Caco-2 (cell line): ENCODE measurements around the gene CYRIA. TPM values are rescaled to one million over a fixed set of nuclear protein-coding genes. Genes with fewer than 3 reads are reported as not detected.

Experiments
- BruUV-seq: library from RNA; stranded (reverse); fragments of 400-500 nt; replicated peaks from 2 replicates; lab custom pipeline; 2021; lab: Mats Ljungman, UMichigan
- CTCF ChIA-PET: fragments of 300-600 bp; sonication (Branson Sonifier 250); formaldehyde crosslinking; loops from one replicate; lab custom pipeline; 2022; ENCODE audit warnings: antibody characterized with exemption; lab: Charles Lee
- POLR2A ChIA-PET: fragments of 300-600 bp; sonication (Branson Sonifier 250); formaldehyde crosslinking; loops from one replicate; lab custom pipeline; 2022; ENCODE audit warnings: antibody characterized with exemption; lab: Charles Lee
- DNase-seq, 2 experiments: peaks; one replicate each; pipeline versions ENCODE4 v3.0.0 to v3.0.0-alpha.2; 2020 to 2022
- H3K27me3 ChIP-seq: replicated peaks from 2 replicates; pipeline ENCODE4 v1.6.0; 2011; ENCODE audit warnings: low read length; ENCODE audit not compliant: control insufficient read depth, insufficient read depth
- H3K36me3 ChIP-seq: 2 replicates; pipeline ENCODE4 v1.5.1; 2011; ENCODE audit warnings: low read length; ENCODE audit not compliant: control insufficient read depth, insufficient read depth
- H3K4me1 ChIP-seq: fragments of 250-450 bp; sonication (Bioruptor Pico); 2 replicates; pipeline ENCODE4 v1.5.1; 2020; ENCODE audit warnings: mild to moderate bottlenecking
- H3K4me3 ChIP-seq: 2 replicates; pipeline ENCODE4 v1.5.1; 2011; ENCODE audit warnings: low read depth, mild to moderate bottlenecking, control low read depth, low read length
- H3K9me3 ChIP-seq: fragments of 250-450 bp; sonication (Bioruptor Pico); 2 replicates; pipeline ENCODE4 v1.5.1; 2020; ENCODE audit warnings: mild to moderate bottlenecking, moderate library complexity
- H3K27ac Mint-ChIP-seq: one replicate; pipeline ENCODE4 v1.8.0; 2022; ENCODE audit warnings: mixed read lengths; ENCODE audit not compliant: unreplicated experiment
- H3K27me3 Mint-ChIP-seq: one replicate; pipeline ENCODE4 v1.8.0; 2022; ENCODE audit warnings: mixed read lengths; ENCODE audit not compliant: insufficient read depth, unreplicated experiment
- H3K36me3 Mint-ChIP-seq: one replicate; pipeline ENCODE4 v1.8.0; 2022; ENCODE audit warnings: mild to moderate bottlenecking, mixed read lengths; ENCODE audit not compliant: insufficient read depth, unreplicated experiment
- H3K4me1 Mint-ChIP-seq: one replicate; pipeline ENCODE4 v1.8.0; 2022; ENCODE audit warnings: low read depth, mixed read lengths; ENCODE audit not compliant: unreplicated experiment
- H3K4me3 Mint-ChIP-seq: one replicate; pipeline ENCODE4 v1.8.0; 2022; ENCODE audit warnings: mild to moderate bottlenecking, moderate library complexity, mixed read lengths; ENCODE audit not compliant: unreplicated experiment
- H3K9me3 Mint-ChIP-seq: one replicate; pipeline ENCODE4 v1.8.0; 2022; ENCODE audit warnings: mixed read lengths; ENCODE audit not compliant: unreplicated experiment
- CTCF ChIP-seq, 2 experiments: fragments of 200-600 bp in 1 of 2; IDR thresholded peaks; 1 replicate in 1 of 2; 2 replicates in 1 of 2; pipeline versions ENCODE4 v1.5.1 to v1.8.0; 2011 to 2022; ENCODE audit warnings: antibody characterized with exemption in 1 of 2, control low read depth in 1 of 2, inconsistent platforms in 1 of 2, low read depth in 1 of 2, low read length in 1 of 2, mild to moderate bottlenecking in 1 of 2, moderate library complexity in 1 of 2; ENCODE audit not compliant: insufficient read depth in 1 of 2, severe bottlenecking in 1 of 2, unreplicated experiment in 1 of 2
- intact Hi-C: fragments of 100-400 bp; cut with micrococcal nuclease; formaldehyde crosslinking; loops from one replicate; pipeline ENCODE4 v1.10.0; 2022; ENCODE audit not compliant: unreplicated experiment
- total RNA-seq: library from RNA; stranded (reverse); gene quantifications from 2 replicates; pipeline ENCODE4 v1.2.3, GENCODE V29; 2022

Gene CYRIA
- total RNA-seq, 1 experiment from 2014 or later: 0.20 TPM

- no peaks in the 10 kb centered on the region for H3K9me3 ChIP-seq
- Mint-ChIP-seq H3K36me3 (no peaks in the 10 kb centered on the region), H3K4me1 (peaks cover 9% of the 10 kb centered on the region), H3K27ac (no peak overlapping the region), H3K27me3 (peaks cover 31% of the 10 kb centered on the region), H3K4me3 (no peak overlapping the region), H3K9me3 (no peaks in the 10 kb centered on the region)
- TF ChIP-seq CTCF (IDR thresholded peaks at IDR 0.05; ENCODE audit: insufficient read depth in 1 of 2, low read depth in 1 of 2, low read length in 1 of 2, severe bottlenecking in 1 of 2, unreplicated experiment in 1 of 2): no peak
- H3K36me3 ChIP-seq: no peaks in the 10 kb centered on the region
- no peak overlapping the region for H3K4me3 ChIP-seq
- POLR2A ChIA-PET: no interaction called here
- intact Hi-C loops: no loop called here
- DNase-seq: no peak
- peaks cover 11% of the 10 kb centered on the region for H3K4me1 ChIP-seq
- BruUV-seq: no TSS peak
- H3K27me3 ChIP-seq: peaks cover 10% of the 10 kb centered on the region
- CTCF ChIA-PET: no interaction called here
These were observed 3.4 kb downstream of the CYRIA start for GRCh38 chr2:16661936-16662839.

- Histone ChIP-seq H3K27me3 (peaks cover 10% of the 10 kb centered on the region), H3K4me3 (no peak overlapping the region), H3K36me3 (no peaks in the 10 kb centered on the region), H3K9me3 (no peaks in the 10 kb centered on the region), H3K4me1 (peaks cover 11% of the 10 kb centered on the region)
- no TSS peak for BruUV-seq
- no peak for TF ChIP-seq CTCF (IDR thresholded peaks at IDR 0.05; ENCODE audit: insufficient read depth in 1 of 2, low read depth in 1 of 2, low read length in 1 of 2, severe bottlenecking in 1 of 2, unreplicated experiment in 1 of 2)
- Mint-ChIP-seq H3K27me3 (peaks cover 31% of the 10 kb centered on the region), H3K36me3 (no peaks in the 10 kb centered on the region), H3K9me3 (no peaks in the 10 kb centered on the region), H3K27ac (no peak overlapping the region), H3K4me3 (no peak overlapping the region), H3K4me1 (peaks cover 9% of the 10 kb centered on the region)
- no peak for DNase-seq
- CTCF ChIA-PET: no interaction called here
- POLR2A ChIA-PET: no interaction called here
- intact Hi-C loops: no loop called here
These were observed 4.1 kb downstream of the CYRIA start for GRCh38 chr2:16661526-16661925.

GRCh38 chr2:16660556-16660955 is 5.1 kb downstream of the CYRIA start:
- no peaks in the 10 kb centered on the region for H3K36me3 Mint-ChIP-seq
- no peak overlapping the region for H3K4me3 ChIP-seq
- H3K9me3 ChIP-seq: no peaks in the 10 kb centered on the region
- H3K27ac Mint-ChIP-seq: no peak overlapping the region
- ChIA-PET POLR2A (no interaction called here), CTCF (no interaction called here)
- H3K36me3 ChIP-seq: no peaks in the 10 kb centered on the region
- peaks cover 9% of the 10 kb centered on the region for H3K4me1 Mint-ChIP-seq
- H3K27me3 Mint-ChIP-seq: peaks cover 25% of the 10 kb centered on the region
- peaks cover 6% of the 10 kb centered on the region for H3K4me1 ChIP-seq
- BruUV-seq: no TSS peak
- intact Hi-C loops: no loop called here
- peaks cover 8% of the 10 kb centered on the region for H3K27me3 ChIP-seq
- DNase-seq: no peak
- no peak for TF ChIP-seq CTCF (IDR thresholded peaks at IDR 0.05; ENCODE audit: insufficient read depth in 1 of 2, low read depth in 1 of 2, low read length in 1 of 2, severe bottlenecking in 1 of 2, unreplicated experiment in 1 of 2)
- no peaks in the 10 kb centered on the region for H3K9me3 Mint-ChIP-seq
- no peak overlapping the region for H3K4me3 Mint-ChIP-seq
